A673 (cell line): Measurements from ENCODE around the gene MCUR1. TPM values are rescaled to one million over a fixed set of nuclear protein-coding genes. Genes with fewer than 3 reads are reported as not detected.
"Not testable (repeated sequence)": the region's sequence is repeated elsewhere in the genome, so short reads cannot be mapped to it uniquely, and the experiment has no call there.

Experiments
- BruUV-seq: library from RNA; stranded (reverse); fragments of 400-500 nt; replicated peaks from 2 replicates; lab custom pipeline; 2021; lab: Mats Ljungman, UMichigan
- CTCF ChIA-PET: fragments of 300-600 bp; sonication (Branson Sonifier 250); formaldehyde crosslinking; loops from one replicate; lab custom pipeline; 2022; ENCODE audit warnings: antibody characterized with exemption; lab: Charles Lee
- POLR2A ChIA-PET: fragments of 300-600 bp; sonication (Branson Sonifier 250); formaldehyde crosslinking; loops from one replicate; lab custom pipeline; 2022; ENCODE audit warnings: antibody characterized with exemption; ENCODE audit not compliant: low non-redundant PET; lab: Charles Lee
- DNase-seq: peaks from one replicate; pipeline ENCODE4 v3.0.0-alpha.2; 2015; ENCODE audit warnings: low spot score
- H3K27ac ChIP-seq: fragments of 200-600 bp; sonication (generic); 2 replicates; pipeline ENCODE4 v1.5.1; 2016; ENCODE audit warnings: mixed run types, low read depth, mild to moderate bottlenecking, mixed read lengths, antibody characterized with exemption, low read length; ENCODE audit not compliant: poor library complexity, severe bottlenecking
- H3K27me3 ChIP-seq: fragments of 200-600 bp; sonication (generic); replicated peaks from 2 replicates; pipeline ENCODE4 v1.6.1; 2017; ENCODE audit warnings: mixed run types, low read depth, mild to moderate bottlenecking, mixed read lengths, antibody characterized with exemption, low read length; ENCODE audit not compliant: insufficient read depth, poor library complexity
- H3K36me3 ChIP-seq: fragments of 200-600 bp; sonication (generic); 2 replicates; pipeline ENCODE4 v1.6.1; 2016; ENCODE audit warnings: mixed run types, mild to moderate bottlenecking, mixed read lengths, antibody characterized with exemption, low read length; ENCODE audit not compliant: insufficient read depth, poor library complexity, severe bottlenecking
- H3K4me1 ChIP-seq: fragments of 200-600 bp; sonication (generic); 2 replicates; pipeline ENCODE4 v1.6.1; 2017; ENCODE audit warnings: mixed run types, mild to moderate bottlenecking, mixed read lengths, antibody characterized with exemption, low read length; ENCODE audit not compliant: insufficient read depth, poor library complexity, severe bottlenecking
- H3K4me3 ChIP-seq: fragments of 200-600 bp; sonication (generic); 2 replicates; pipeline ENCODE4 v1.5.1; 2016; ENCODE audit warnings: low read depth, mixed run types, mild to moderate bottlenecking, mixed read lengths, low read length; ENCODE audit not compliant: poor library complexity, severe bottlenecking
- H3K9me3 ChIP-seq: fragments of 200-600 bp; sonication (generic); 2 replicates; pipeline ENCODE4 v1.6.1; 2016; ENCODE audit warnings: mixed run types, low read depth, mild to moderate bottlenecking, mixed read lengths, antibody characterized with exemption, low read length; ENCODE audit not compliant: poor library complexity, severe bottlenecking
- EZH2 ChIP-seq: fragments of 200-600 bp; sonication (generic); IDR thresholded peaks from 2 replicates; pipeline ENCODE4 v1.6.1; 2017; ENCODE audit warnings: borderline replicate concordance, low read depth, mild to moderate bottlenecking, mixed read lengths, antibody characterized with exemption, low read length; ENCODE audit not compliant: poor library complexity, severe bottlenecking
- intact Hi-C: fragments of 100-400 bp; cut with micrococcal nuclease; formaldehyde crosslinking; loops from one replicate; pipeline ENCODE4 v1.10.0; 2022; ENCODE audit not compliant: unreplicated experiment
- total RNA-seq: library from RNA; stranded (reverse); gene quantifications from 2 replicates; pipeline ENCODE4 v1.2.3, GENCODE V29; 2021
- TF ChIP-seq, protein P1 (sequence below): fragments of 300-800, 200-600 bp; sonication (generic); conservative IDR thresholded peaks from 2 replicates; pipeline ENCODE4 v1.5.1; 2017; ENCODE audit warnings: low read depth, mild to moderate bottlenecking, antibody characterized with exemption, low read length, moderate library complexity, mixed read lengths

Gene MCUR1
- total RNA-seq, 1 experiment from 2014 or later = 56.6 TPM

GRCh38 chr6:13772358-13773030, 41.9 kb downstream of the MCUR1 start:
- H3K4me3 ChIP-seq, H3K27me3 ChIP-seq, CTCF ChIA-PET, H3K36me3 ChIP-seq, H3K4me1 ChIP-seq, POLR2A ChIA-PET, H3K27ac ChIP-seq, BruUV-seq, DNase-seq, H3K9me3 ChIP-seq, intact Hi-C loops: not testable (repeated sequence)

GRCh38 chr6:13769655-13770053, 44.7 kb downstream of the MCUR1 start:
- Histone ChIP-seq H3K4me1 (peaks cover 11% of the 10 kb centered on the region), H3K4me3 (no peak overlapping the region), H3K36me3 (no peaks in the 10 kb centered on the region), H3K27ac (no peak overlapping the region), H3K9me3 (no peaks in the 10 kb centered on the region), H3K27me3 (no peaks in the 10 kb centered on the region)
- BruUV-seq = no TSS peak
- POLR2A ChIA-PET = no interaction called here
- CTCF ChIA-PET = no interaction called here
- DNase-seq = no peak
- TF ChIP-seq, protein P1, sequence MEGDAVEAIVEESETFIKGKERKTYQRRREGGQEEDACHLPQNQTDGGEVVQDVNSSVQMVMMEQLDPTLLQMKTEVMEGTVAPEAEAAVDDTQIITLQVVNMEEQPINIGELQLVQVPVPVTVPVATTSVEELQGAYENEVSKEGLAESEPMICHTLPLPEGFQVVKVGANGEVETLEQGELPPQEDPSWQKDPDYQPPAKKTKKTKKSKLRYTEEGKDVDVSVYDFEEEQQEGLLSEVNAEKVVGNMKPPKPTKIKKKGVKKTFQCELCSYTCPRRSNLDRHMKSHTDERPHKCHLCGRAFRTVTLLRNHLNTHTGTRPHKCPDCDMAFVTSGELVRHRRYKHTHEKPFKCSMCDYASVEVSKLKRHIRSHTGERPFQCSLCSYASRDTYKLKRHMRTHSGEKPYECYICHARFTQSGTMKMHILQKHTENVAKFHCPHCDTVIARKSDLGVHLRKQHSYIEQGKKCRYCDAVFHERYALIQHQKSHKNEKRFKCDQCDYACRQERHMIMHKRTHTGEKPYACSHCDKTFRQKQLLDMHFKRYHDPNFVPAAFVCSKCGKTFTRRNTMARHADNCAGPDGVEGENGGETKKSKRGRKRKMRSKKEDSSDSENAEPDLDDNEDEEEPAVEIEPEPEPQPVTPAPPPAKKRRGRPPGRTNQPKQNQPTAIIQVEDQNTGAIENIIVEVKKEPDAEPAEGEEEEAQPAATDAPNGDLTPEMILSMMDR = peak; percentile 43
- no peak for TF ChIP-seq EZH2
- intact Hi-C loops = no loop called here

DNA sequence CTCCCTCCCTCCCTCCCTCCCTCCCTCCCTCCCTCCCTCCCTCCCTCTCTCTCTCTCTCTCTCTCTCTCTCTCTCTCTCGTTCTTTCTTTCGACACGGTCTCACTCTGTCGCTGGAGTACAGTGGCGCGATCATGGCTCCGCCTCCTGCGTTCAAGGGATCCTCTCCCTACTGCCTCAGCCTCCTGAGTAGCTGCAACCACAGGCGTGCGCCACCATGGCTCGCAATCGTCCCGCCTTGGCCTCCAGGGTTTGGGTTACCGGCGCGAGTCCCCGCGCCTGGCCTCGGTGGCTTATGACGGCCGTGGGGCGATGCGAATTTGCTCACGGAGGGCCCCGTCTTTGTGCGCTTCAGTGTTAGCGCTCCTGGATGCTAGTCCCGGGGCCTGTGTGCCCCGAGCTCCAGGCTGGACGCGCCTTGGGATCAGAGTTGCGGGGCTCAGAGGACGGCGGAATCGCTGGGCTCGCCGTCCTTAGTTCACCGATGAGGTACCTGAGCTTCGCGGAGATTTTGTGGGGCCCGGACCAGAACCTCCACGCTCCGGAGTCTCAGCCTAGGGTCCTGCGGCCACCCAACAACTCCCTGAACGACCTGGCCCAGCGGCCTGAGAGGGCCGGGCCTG, 45.2 kb downstream of the MCUR1 start:
- no peaks in the 10 kb centered on the region for H3K36me3 ChIP-seq
- POLR2A ChIA-PET = no interaction called here
- no peak overlapping the region for H3K27ac ChIP-seq
- no peak overlapping the region for H3K4me3 ChIP-seq
- no peak for DNase-seq
- CTCF ChIA-PET = no interaction called here
- H3K9me3 ChIP-seq = no peaks in the 10 kb centered on the region
- no TSS peak for BruUV-seq
- H3K4me1 ChIP-seq = peaks cover 11% of the 10 kb centered on the region
- TF ChIP-seq EZH2 = no peak
- TF ChIP-seq, protein P1 = no peak
- no peaks in the 10 kb centered on the region for H3K27me3 ChIP-seq
- intact Hi-C loops = no loop called here
